GM20000 (cell line): ENCODE results near the gene ALG13.

Experiments used
- DNase-seq: peaks from one replicate; pipeline ENCODE4 v3.0.0; 2012; ENCODE audit warnings: low spot score
- CTCF ChIP-seq: IDR thresholded peaks from 2 replicates; pipeline ENCODE4 v1.5.1; 2012; ENCODE audit warnings: mild to moderate bottlenecking, control low read depth; ENCODE audit errors: extremely low read depth, missing control alignments

Gene ALG13

GRCh38 chrX:111649638-111650037 is 31.3 kb upstream of the ALG13 start:
- TF ChIP-seq CTCF: no peak
- no peak for DNase-seq

- no peak for DNase-seq
- no peak for TF ChIP-seq CTCF
Observed at GRCh38 chrX:111650845-111651244, 30.1 kb upstream of the ALG13 start.

- TF ChIP-seq CTCF: no peak
- no peak for DNase-seq
Observed at GRCh38 chrX:111652719-111653118, 28.3 kb upstream of the ALG13 start.

GRCh38 chrX:111661241-111661640 is 19.7 kb upstream of the ALG13 start:
- DNase-seq: no peak
- no peak for TF ChIP-seq CTCF

- DNase-seq: no peak
- TF ChIP-seq CTCF: no peak
Observed at GRCh38 chrX:111662292-111662691, 18.7 kb upstream of the ALG13 start.

- TF ChIP-seq CTCF: no peak
- no peak for DNase-seq
Observed at GRCh38 chrX:111671668-111672067, 9.3 kb upstream of the ALG13 start.

- TF ChIP-seq CTCF: no peak
- no peak for DNase-seq
Observed at GRCh38 chrX:111687305-111687704, 6.3 kb downstream of the ALG13 start.
